Colonic mucosa (tissue), 4 donors: Measurements from ENCODE around the gene ENTPD1. TPM values are rescaled to one million over a fixed set of nuclear protein-coding genes. Genes with fewer than 3 reads are reported as not detected.

ENCODE experiments used
- DNase-seq: peaks from one replicate; pipeline ENCODE4 v3.0.0-alpha.2; 2020
- H3K27ac ChIP-seq: fragments of 200-600 bp; one replicate; pipeline ENCODE4 v1.8.0; 2021
- H3K27me3 ChIP-seq: fragments of 200-600 bp; one replicate; pipeline ENCODE4 v1.8.0; 2021
- H3K36me3 ChIP-seq: fragments of 200-600 bp; one replicate; pipeline ENCODE4 v1.8.0; 2021
- H3K4me1 ChIP-seq: fragments of 200-600 bp; one replicate; pipeline ENCODE4 v1.8.0; 2021; ENCODE audit warnings: mild to moderate bottlenecking
- H3K4me3 ChIP-seq: fragments of 200-600 bp; one replicate; pipeline ENCODE4 v1.8.0; 2021
- H3K9ac ChIP-seq, 2 donors: one replicate each; pipeline ENCODE4 v1.7.0; 2013; ENCODE audit warnings: control low read depth in 2 of 2, low read depth in 2 of 2, low read length in 2 of 2
- H3K9me3 ChIP-seq: fragments of 200-600 bp; one replicate; pipeline ENCODE4 v1.8.0; 2021
- CTCF ChIP-seq: fragments of 200-600 bp; IDR thresholded peaks from one replicate; pipeline ENCODE4 v1.8.0; 2022; ENCODE audit warnings: antibody characterized with exemption, mild to moderate bottlenecking
- intact Hi-C: fragments of 100-400 bp; cut with DNase I; formaldehyde crosslinking; loops from one replicate; pipeline ENCODE4 v1.14.1; 2022
- total RNA-seq, 2 donors: library from RNA; stranded (reverse); fragmentation: NEBNext Ultra II Directional in 1 of 2; extraction: Animal tissue kit (Norgen Biotek cat#: 25700) in 1 of 2; gene quantifications; one replicate each; pipeline ENCODE4 v1.2.1, GENCODE V29; 2021
- donor health status: healthy.
- donor health status: DM: no; HTN: no; CAD: no.
- donor health status: DM: no; HTN: no; CAD: no.

The ENTPD1 gene
- total RNA-seq, 2 donors from 2014 or later: 4.5 to 10.8 TPM

- H3K9ac ChIP-seq: no peak overlapping the region
- H3K36me3 ChIP-seq: no peaks in the 10 kb centered on the region
- no peak for DNase-seq
- no peaks in the 10 kb centered on the region for H3K9me3 ChIP-seq
- no peaks in the 10 kb centered on the region for H3K4me1 ChIP-seq
- intact Hi-C loops: loop anchor here (2.0 kb wide), 1 partner anchor 137 kb away; no protein-coding TSS in a partner anchor
- H3K27me3 ChIP-seq: no peaks in the 10 kb centered on the region
- H3K4me3 ChIP-seq: no peak overlapping the region
- no peak for TF ChIP-seq CTCF
- no peak overlapping the region for H3K27ac ChIP-seq
Observed at GRCh38 chr10:95835149-95835860, 79.3 kb downstream of the ENTPD1 start.

DNA sequence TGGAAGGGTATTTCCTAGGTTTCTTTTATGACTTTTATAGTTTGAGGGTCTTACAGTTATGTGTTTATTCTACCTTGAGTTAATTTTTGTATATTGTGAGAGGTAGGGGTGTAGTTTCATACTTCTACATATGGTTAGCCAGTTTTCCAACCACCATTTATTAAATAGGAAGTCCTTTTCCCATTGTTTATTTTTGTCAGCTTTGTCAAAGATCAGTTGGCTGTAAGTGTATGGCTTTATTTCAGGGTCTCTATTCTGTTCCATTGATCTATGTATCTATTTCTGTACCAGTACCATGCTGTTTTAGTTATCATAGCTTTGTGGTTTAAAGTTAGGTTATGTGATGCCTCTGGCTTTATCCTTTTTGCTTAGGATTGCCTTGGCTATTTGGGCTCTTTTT, 79.9 kb downstream of the ENTPD1 start:
- no peak for DNase-seq
- no peaks in the 10 kb centered on the region for H3K4me1 ChIP-seq
- no peak overlapping the region for H3K9ac ChIP-seq
- intact Hi-C loops: loop anchor here (2.0 kb wide), 1 partner anchor 137 kb away; no protein-coding TSS in a partner anchor
- H3K27me3 ChIP-seq: no peaks in the 10 kb centered on the region
- no peak overlapping the region for H3K27ac ChIP-seq
- no peak for TF ChIP-seq CTCF
- no peaks in the 10 kb centered on the region for H3K9me3 ChIP-seq
- no peak overlapping the region for H3K4me3 ChIP-seq
- no peaks in the 10 kb centered on the region for H3K36me3 ChIP-seq

DNA sequence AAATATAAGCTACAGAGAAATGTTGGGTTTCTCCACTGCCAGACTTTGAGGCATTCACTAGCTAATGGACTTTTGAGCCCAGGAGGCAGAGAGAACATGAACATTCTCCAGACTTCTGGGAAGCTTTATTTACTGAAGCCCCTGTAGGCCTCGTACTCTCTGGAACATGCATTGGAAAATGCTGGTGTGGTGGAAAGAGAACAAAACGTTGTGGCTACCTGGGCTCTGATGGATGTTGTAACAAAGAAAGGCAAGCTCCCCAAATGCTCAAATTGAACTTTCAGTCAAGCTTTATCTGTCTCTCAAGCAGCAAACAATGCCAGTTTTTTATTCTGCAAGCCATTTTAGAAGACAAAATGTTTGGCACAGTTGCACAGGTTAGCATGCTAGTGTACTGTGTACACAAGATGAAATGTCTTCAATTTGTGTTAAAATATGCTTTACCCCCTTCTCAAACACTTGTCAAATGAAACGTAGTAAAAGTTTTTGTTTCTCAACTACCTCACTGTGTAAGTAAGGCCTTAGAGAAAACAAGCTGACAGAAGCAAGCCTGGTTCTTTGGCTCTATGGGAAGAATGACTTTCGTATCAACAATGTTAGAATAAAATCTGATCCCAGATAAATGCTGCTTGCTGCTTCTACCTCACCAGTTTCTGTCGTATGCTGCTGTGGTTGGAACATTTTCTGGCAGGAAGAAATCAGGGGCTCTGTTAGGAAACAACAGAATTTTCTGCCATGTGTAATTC, 80.8 kb downstream of the ENTPD1 start:
- Histone ChIP-seq H3K4me1 (no peaks in the 10 kb centered on the region), H3K4me3 (no peak overlapping the region), H3K9me3 (no peaks in the 10 kb centered on the region), H3K27me3 (no peaks in the 10 kb centered on the region), H3K36me3 (no peaks in the 10 kb centered on the region), H3K27ac (peak overlapping the region; percentile 13), H3K9ac (no peak overlapping the region)
- intact Hi-C loops: no loop called here
- no peak for DNase-seq
- no peak for TF ChIP-seq CTCF

DNA sequence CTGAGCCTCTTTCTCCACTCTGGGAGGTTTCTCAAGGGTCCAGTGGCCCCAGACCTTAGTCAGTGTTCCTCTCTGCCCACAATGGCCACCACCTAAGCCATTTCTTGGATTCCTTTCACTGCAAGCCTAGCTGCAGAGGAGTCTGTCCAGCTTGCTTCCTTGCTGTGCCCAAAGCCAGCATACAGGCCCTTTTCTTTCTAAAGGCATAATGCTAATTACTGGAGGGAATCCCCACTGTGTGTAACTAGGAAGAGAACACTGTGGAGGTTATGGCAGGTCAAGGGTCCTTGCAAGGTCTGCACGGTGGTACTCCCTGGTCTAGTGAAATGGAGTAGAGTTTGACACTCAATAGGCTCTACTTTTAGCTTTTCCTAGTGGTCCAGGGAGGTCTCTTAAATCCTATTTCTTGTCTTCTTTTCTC, 81.4 kb downstream of the ENTPD1 start:
- H3K27ac ChIP-seq: peak overlapping the region; percentile 13
- no peaks in the 10 kb centered on the region for H3K36me3 ChIP-seq
- H3K4me1 ChIP-seq: no peaks in the 10 kb centered on the region
- H3K9ac ChIP-seq: no peak overlapping the region
- no peaks in the 10 kb centered on the region for H3K9me3 ChIP-seq
- no peak for TF ChIP-seq CTCF
- H3K27me3 ChIP-seq: no peaks in the 10 kb centered on the region
- no peak for DNase-seq
- H3K4me3 ChIP-seq: no peak overlapping the region
- intact Hi-C loops: no loop called here

DNA sequence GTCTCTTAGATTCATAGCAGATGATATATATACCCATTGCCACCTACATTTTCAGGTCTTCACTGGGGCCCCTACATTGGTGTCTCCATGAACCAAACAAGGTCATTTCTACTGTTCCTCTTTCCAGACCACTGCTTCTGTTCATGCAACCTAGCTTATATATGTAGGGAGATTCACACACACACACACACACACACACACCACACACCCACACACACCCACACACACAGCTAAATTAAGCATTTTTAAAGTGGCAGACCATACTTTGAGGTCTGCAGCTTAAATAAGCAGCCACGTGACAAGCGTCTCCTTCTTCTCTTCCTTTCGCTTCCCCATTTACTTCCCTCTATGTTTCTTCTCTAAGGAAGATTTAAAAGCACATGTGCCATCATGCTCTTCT, 81.8 kb downstream of the ENTPD1 start:
- no peak overlapping the region for H3K27ac ChIP-seq
- no peak for DNase-seq

More for the DNA sequence above, 81.8 kb downstream of the ENTPD1 start:
- Histone ChIP-seq H3K4me1 (no peaks in the 10 kb centered on the region), H3K4me3 (no peak overlapping the region), H3K9ac (no peak overlapping the region), H3K36me3 (no peaks in the 10 kb centered on the region), H3K9me3 (no peaks in the 10 kb centered on the region), H3K27me3 (no peaks in the 10 kb centered on the region)
- intact Hi-C loops: no loop called here
- TF ChIP-seq CTCF: no peak
